Fibroblast of pulmonary artery (primary cell): Measurements from ENCODE around the gene GBP3.
A peak's percentile ranks its signal among the peaks of the same experiment; 100 is the strongest.
"Not testable (repeated sequence)": the region's sequence is repeated elsewhere in the genome, so short reads cannot be mapped to it uniquely, and the experiment has no call there.

Experiments used
- DNase-seq: peaks from one replicate; pipeline ENCODE4 v3.0.0-alpha.2; 2010; ENCODE audit warnings: low read depth
- H3K4me3 ChIP-seq: replicated peaks from 2 replicates; pipeline ENCODE4 v1.5.1; 2011; ENCODE audit warnings: low read depth, mild to moderate bottlenecking, control low read depth, low read length, moderate library complexity
- CTCF ChIP-seq: IDR thresholded peaks from 2 replicates; pipeline ENCODE4 v1.5.1; 2011; ENCODE audit warnings: mild to moderate bottlenecking, control low read depth, low read length, inconsistent platforms; ENCODE audit errors: missing control alignments

GBP3 gene

GRCh38 chr1:89063094-89063493, 40.4 kb upstream of the GBP3 start:
- DNase-seq, result no peak
- no peak overlapping the region for H3K4me3 ChIP-seq
- TF ChIP-seq CTCF, result no peak

GRCh38 chr1:89060091-89060490, 37.4 kb upstream of the GBP3 start:
- H3K4me3 ChIP-seq, result no peak overlapping the region
- DNase-seq, result no peak
- TF ChIP-seq CTCF, result no peak

GRCh38 chr1:89051955-89052312, 29.3 kb upstream of the GBP3 start:
- TF ChIP-seq CTCF, result no peak
- DNase-seq, result no peak

GRCh38 chr1:89051300-89051954, 28.8 kb upstream of the GBP3 start:
- H3K4me3 ChIP-seq, result no peak overlapping the region
- no peak for DNase-seq
- TF ChIP-seq CTCF, result no peak

More at GRCh38 chr1:89051955-89052312, 29.3 kb upstream of the GBP3 start:
- no peak overlapping the region for H3K4me3 ChIP-seq

- no peak overlapping the region for H3K4me3 ChIP-seq
- DNase-seq, result no peak
- no peak for TF ChIP-seq CTCF
Observed at GRCh38 chr1:89050649-89051033, 28.0 kb upstream of the GBP3 start.

GRCh38 chr1:89049901-89050648, 27.4 kb upstream of the GBP3 start:
- H3K4me3 ChIP-seq, DNase-seq: not testable (repeated sequence)

GRCh38 chr1:89049187-89049586, 26.5 kb upstream of the GBP3 start:
- not testable (repeated sequence) for DNase-seq, H3K4me3 ChIP-seq

- TF ChIP-seq CTCF, result no peak
- H3K4me3 ChIP-seq, result no peak overlapping the region
- peak; percentile 73 for DNase-seq
Observed at GRCh38 chr1:89047734-89048133, 25.1 kb upstream of the GBP3 start.

GRCh38 chr1:89046318-89047183, 23.9 kb upstream of the GBP3 start:
- peak; percentile 14 for DNase-seq
- H3K4me3 ChIP-seq, result not testable (repeated sequence)
